ENCODE results near the gene PROS1. TPM values are rescaled to one million over a fixed set of nuclear protein-coding genes. Genes with fewer than 3 reads are reported as not detected.
"Not testable (repeated sequence)": the region's sequence is repeated elsewhere in the genome, so short reads cannot be mapped to it uniquely, and the experiment has no call there.

PROS1 gene
- total RNA-seq, 2 donors from 2014 or later = 11.2 to 26.0 TPM

GRCh38 chr3:93907132-93907531, 66.6 kb downstream of the PROS1 start:
- no peak for DNase-seq
- no peak overlapping the region for H3K9ac ChIP-seq (ENCODE audit: low read depth in 2 of 2, low read length in 2 of 2)
- no peak for TF ChIP-seq CTCF (IDR thresholded peaks at IDR 0.05)
- no peak overlapping the region for H3K4me3 ChIP-seq
- H3K4me1 ChIP-seq = no peaks in the 10 kb centered on the region
- intact Hi-C loops (cut with DNase I) = loop anchor here (10.0 kb wide), 1 partner anchor 158 kb away; the partner anchor contains the start of genes DHFR2 and NSUN3
- H3K27ac ChIP-seq = no peak overlapping the region
- no peaks in the 10 kb centered on the region for H3K9me3 ChIP-seq
- no peaks in the 10 kb centered on the region for H3K36me3 ChIP-seq
- H3K27me3 ChIP-seq = no peaks in the 10 kb centered on the region

GRCh38 chr3:93906245-93906644, 67.5 kb downstream of the PROS1 start:
- H3K36me3 ChIP-seq = no peaks in the 10 kb centered on the region
- H3K9ac ChIP-seq (ENCODE audit: low read depth in 2 of 2, low read length in 2 of 2) = no peak overlapping the region
- H3K9me3 ChIP-seq = no peaks in the 10 kb centered on the region
- H3K4me1 ChIP-seq = no peaks in the 10 kb centered on the region
- intact Hi-C loops (cut with DNase I) = loop anchor here (10.0 kb wide), 1 partner anchor 159 kb away; the partner anchor contains the start of genes DHFR2 and NSUN3
- no peak overlapping the region for H3K27ac ChIP-seq
- H3K27me3 ChIP-seq = no peaks in the 10 kb centered on the region
- no peak for DNase-seq
- H3K4me3 ChIP-seq = no peak overlapping the region
- no peak for TF ChIP-seq CTCF (IDR thresholded peaks at IDR 0.05)

- DNase-seq = no peak
- H3K9me3 ChIP-seq = no peaks in the 10 kb centered on the region
- no peak overlapping the region for H3K9ac ChIP-seq (ENCODE audit: low read depth in 2 of 2, low read length in 2 of 2)
- no peaks in the 10 kb centered on the region for H3K4me1 ChIP-seq
- intact Hi-C loops (cut with DNase I) = loop anchor here (10.0 kb wide), 1 partner anchor 160 kb away; the partner anchor contains the start of genes DHFR2 and NSUN3
- TF ChIP-seq CTCF (IDR thresholded peaks at IDR 0.05) = no peak
- no peak overlapping the region for H3K4me3 ChIP-seq
- no peak overlapping the region for H3K27ac ChIP-seq
- H3K36me3 ChIP-seq = no peaks in the 10 kb centered on the region
- no peaks in the 10 kb centered on the region for H3K27me3 ChIP-seq
Measured at GRCh38 chr3:93904568-93904967, 69.1 kb downstream of the PROS1 start.

- intact Hi-C loops (cut with DNase I); H3K27me3 ChIP-seq; H3K9ac ChIP-seq (ENCODE audit: low read depth in 2 of 2, low read length in 2 of 2); H3K27ac ChIP-seq; H3K4me1 ChIP-seq; H3K9me3 ChIP-seq; DNase-seq; H3K4me3 ChIP-seq; H3K36me3 ChIP-seq: not testable (repeated sequence)
Measured at GRCh38 chr3:93878250-93879017, 95.3 kb downstream of the PROS1 start.

GRCh38 chr3:93877427-93877826, 96.3 kb downstream of the PROS1 start:
- H3K9ac ChIP-seq (ENCODE audit: low read depth in 2 of 2, low read length in 2 of 2); DNase-seq; H3K27me3 ChIP-seq; H3K27ac ChIP-seq; H3K4me3 ChIP-seq; H3K36me3 ChIP-seq; intact Hi-C loops (cut with DNase I); H3K4me1 ChIP-seq; H3K9me3 ChIP-seq: not testable (repeated sequence)

GRCh38 chr3:93873412-93873811, 100.3 kb downstream of the PROS1 start:
- intact Hi-C loops (cut with DNase I); H3K36me3 ChIP-seq; H3K27me3 ChIP-seq; H3K9me3 ChIP-seq; H3K9ac ChIP-seq (ENCODE audit: low read depth in 2 of 2, low read length in 2 of 2); H3K4me3 ChIP-seq; DNase-seq; H3K4me1 ChIP-seq; H3K27ac ChIP-seq: not testable (repeated sequence)

- Histone ChIP-seq H3K4me1 (no peaks in the 10 kb centered on the region), H3K4me3 (no peak overlapping the region), H3K27ac (no peak overlapping the region), H3K27me3 (no peaks in the 10 kb centered on the region), H3K9me3 (no peaks in the 10 kb centered on the region), H3K9ac (ENCODE audit: low read depth in 2 of 2, low read length in 2 of 2) (no peak overlapping the region), H3K36me3 (no peaks in the 10 kb centered on the region)
- intact Hi-C loops (cut with DNase I) = no loop called here
- TF ChIP-seq CTCF (IDR thresholded peaks at IDR 0.05) = no peak
- DNase-seq = no peak
Measured at GRCh38 chr3:93867425-93867824, 106.3 kb downstream of the PROS1 start.

Measured in colonic mucosa (tissue), 4 donors.